ENCODE data around the gene PPP1R12A. TPM values are rescaled to one million over a fixed set of nuclear protein-coding genes. Genes with fewer than 3 reads are reported as not detected.

PPP1R12A gene
- total RNA-seq, 1 donor from 2014 or later = 106 TPM

GRCh38 chr12:79841248-79841877 is 93.5 kb downstream of the PPP1R12A start:
- DNase-seq = peak; percentile 78

GRCh38 chr12:79838359-79838758 is 96.5 kb downstream of the PPP1R12A start:
- DNase-seq = no peak

- DNase-seq = no peak
Observed at GRCh38 chr12:79837575-79837974, 97.3 kb downstream of the PPP1R12A start.

GRCh38 chr12:79835377-79835843 is 99.5 kb downstream of the PPP1R12A start:
- no peak for DNase-seq

- DNase-seq = no peak
Observed at GRCh38 chr12:79834712-79835376, 100.1 kb downstream of the PPP1R12A start.

- no peak for DNase-seq
Observed at GRCh38 chr12:79830440-79830839, 104.5 kb downstream of the PPP1R12A start.

GRCh38 chr12:79828924-79829323 is 106.0 kb downstream of the PPP1R12A start:
- no peak for DNase-seq

- DNase-seq = no peak
Observed at GRCh38 chr12:79827484-79827883, 107.4 kb downstream of the PPP1R12A start.

GRCh38 chr12:79826267-79827128 is 108.4 kb downstream of the PPP1R12A start:
- no peak for DNase-seq

- DNase-seq = no peak
Observed at GRCh38 chr12:79822475-79822874, 112.4 kb downstream of the PPP1R12A start.

- peak; percentile 85 for DNase-seq
Observed at GRCh38 chr12:79818856-79819255, 116.0 kb downstream of the PPP1R12A start.

GRCh38 chr12:79784366-79785065 is 150.4 kb downstream of the PPP1R12A start:
- peak; percentile 10 for DNase-seq

- peak; percentile 32 for DNase-seq
Observed at GRCh38 chr12:79782172-79782900, 152.6 kb downstream of the PPP1R12A start.

GRCh38 chr12:79778802-79779448 is 156.0 kb downstream of the PPP1R12A start:
- DNase-seq = no peak

GRCh38 chr12:79776111-79776510 is 158.8 kb downstream of the PPP1R12A start:
- peak; percentile 49 for DNase-seq

- DNase-seq = no peak
Observed at GRCh38 chr12:79775355-79776027, 159.4 kb downstream of the PPP1R12A start.

- DNase-seq = no peak
Observed at GRCh38 chr12:79773896-79774295, 161.0 kb downstream of the PPP1R12A start.

GRCh38 chr12:79769860-79770485 is 164.9 kb downstream of the PPP1R12A start:
- DNase-seq = no peak

GRCh38 chr12:79769189-79769859 is 165.6 kb downstream of the PPP1R12A start:
- no peak for DNase-seq

All from dermis blood vessel endothelial cell (primary cell).